Activated CD4-positive, alpha-beta T cell treated with anti-CD3 and anti-CD28 coated beads, Interleukin-2, amount 10 ng/mL, durations not matched to agents 24 days and 14 days (primary cell): ENCODE measurements around the gene RARRES2. TPM values are rescaled to one million over a fixed set of nuclear protein-coding genes. Genes with fewer than 3 reads are reported as not detected.
"Not testable (repeated sequence)": the region's sequence is repeated elsewhere in the genome, so short reads cannot be mapped to it uniquely, and the experiment has no call there.

Experiments
- DNase-seq: peaks from one replicate; pipeline ENCODE4 v3.0.0; 2022
- H3K27ac Mint-ChIP-seq: one replicate; pipeline ENCODE4 v1.8.0; 2022; ENCODE audit warnings: mild to moderate bottlenecking, mixed read lengths
- H3K27me3 Mint-ChIP-seq: one replicate; pipeline ENCODE4 v1.8.0; 2022; ENCODE audit warnings: mixed read lengths
- H3K36me3 Mint-ChIP-seq: one replicate; pipeline ENCODE4 v1.8.0; 2022; ENCODE audit warnings: low read depth, mild to moderate bottlenecking, mixed read lengths
- H3K4me1 Mint-ChIP-seq: one replicate; pipeline ENCODE4 v1.8.0; 2021; ENCODE audit warnings: mixed read lengths
- H3K4me3 Mint-ChIP-seq: one replicate; pipeline ENCODE4 v1.8.0; 2022; ENCODE audit warnings: mild to moderate bottlenecking, moderate library complexity, mixed read lengths
- H3K9me3 Mint-ChIP-seq: one replicate; pipeline ENCODE4 v1.8.0; 2021; ENCODE audit warnings: mixed read lengths
- intact Hi-C: fragments of 100-400 bp; cut with micrococcal nuclease; formaldehyde crosslinking; loops from one replicate; pipeline ENCODE4 v1.15.1; 2023
- total RNA-seq: library from RNA; stranded (reverse); gene quantifications from 2 replicates; pipeline ENCODE4 v1.2.3, GENCODE V29; 2022

Gene RARRES2
- total RNA-seq, 1 donor from 2014 or later, result not detected

DNA sequence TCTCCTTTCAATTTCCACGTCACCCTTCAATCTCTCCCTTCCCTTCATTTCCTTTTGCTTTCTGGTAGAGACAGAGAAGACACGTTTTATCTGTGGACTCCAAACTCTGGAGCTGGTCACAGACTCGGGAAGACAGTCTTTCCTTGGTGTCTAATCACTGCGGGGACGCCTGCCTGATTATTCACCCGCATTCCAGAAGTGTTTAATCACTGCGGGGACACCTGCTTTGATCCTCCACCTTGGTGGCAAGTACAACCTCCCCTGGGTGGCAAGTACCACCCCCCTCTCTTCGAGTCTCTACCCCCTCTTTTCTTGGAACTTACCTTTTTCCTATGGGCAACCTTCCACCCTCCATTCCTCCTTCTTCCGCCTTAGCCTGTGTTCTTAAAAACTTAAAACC, 33.5 kb downstream of the RARRES2 start:
- Mint-ChIP-seq H3K9me3 (peaks cover 8% of the 10 kb centered on the region), H3K27ac (no peak overlapping the region), H3K4me3 (no peak overlapping the region), H3K4me1 (peaks cover 13% of the 10 kb centered on the region), H3K36me3 (no peaks in the 10 kb centered on the region), H3K27me3 (no peaks in the 10 kb centered on the region)
- DNase-seq, result no peak
- intact Hi-C loops, result no loop called here

- no peak overlapping the region for H3K27ac Mint-ChIP-seq
Measured at GRCh38 chr7:150307129-150307528, 34.3 kb downstream of the RARRES2 start.

DNA sequence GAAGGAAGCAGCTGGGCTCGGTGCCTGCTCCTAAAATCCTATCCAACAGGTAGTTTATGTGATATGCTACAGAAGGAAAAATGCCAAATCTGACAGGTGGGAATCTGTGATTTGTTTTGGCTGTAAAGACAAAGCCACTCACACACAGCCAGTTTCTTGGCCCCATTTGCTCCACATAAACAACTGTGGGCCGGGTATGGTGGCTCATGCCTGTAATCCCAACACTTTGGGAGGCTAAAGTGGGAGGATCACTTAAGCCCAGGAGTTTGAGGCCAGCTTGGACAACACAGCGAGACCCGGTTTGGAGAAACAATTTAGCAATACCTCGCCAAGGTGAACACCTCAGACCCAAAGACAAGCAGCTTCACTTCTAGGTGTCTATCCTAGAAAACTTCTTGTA, 35.1 kb downstream of the RARRES2 start:
- H3K4me1 Mint-ChIP-seq, result peaks cover 13% of the 10 kb centered on the region
- intact Hi-C loops, DNase-seq, H3K36me3 Mint-ChIP-seq, H3K9me3 Mint-ChIP-seq, H3K4me3 Mint-ChIP-seq, H3K27me3 Mint-ChIP-seq, H3K27ac Mint-ChIP-seq: not testable (repeated sequence)

More at GRCh38 chr7:150307129-150307528, 34.3 kb downstream of the RARRES2 start:
- H3K4me1 Mint-ChIP-seq, result peaks cover 13% of the 10 kb centered on the region
- H3K27me3 Mint-ChIP-seq, result no peaks in the 10 kb centered on the region
- no peak overlapping the region for H3K4me3 Mint-ChIP-seq
- DNase-seq, result no peak
- H3K36me3 Mint-ChIP-seq, result no peaks in the 10 kb centered on the region
- H3K9me3 Mint-ChIP-seq, result peaks cover 8% of the 10 kb centered on the region
- intact Hi-C loops, result no loop called here

DNA sequence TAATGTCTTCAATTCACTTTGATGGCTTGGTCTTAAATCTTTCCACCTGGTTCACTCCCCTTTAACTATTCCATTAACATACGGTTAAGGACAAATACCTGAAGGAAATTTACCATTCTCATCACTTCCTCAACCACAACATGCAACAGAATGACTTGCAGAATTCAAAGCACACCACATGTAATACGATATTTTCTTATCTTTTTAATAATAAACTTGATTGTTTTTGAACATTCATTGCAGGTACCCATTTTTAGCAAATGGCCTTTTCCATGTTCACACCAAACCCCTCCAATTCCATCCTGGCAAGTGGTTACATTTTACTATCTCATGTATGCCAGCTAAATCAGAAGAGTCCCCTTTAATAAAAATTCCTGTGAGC, 35.5 kb downstream of the RARRES2 start:
- DNase-seq, H3K27me3 Mint-ChIP-seq, intact Hi-C loops, H3K9me3 Mint-ChIP-seq, H3K4me3 Mint-ChIP-seq, H3K36me3 Mint-ChIP-seq, H3K27ac Mint-ChIP-seq: not testable (repeated sequence)
- H3K4me1 Mint-ChIP-seq, result peaks cover 13% of the 10 kb centered on the region

GRCh38 chr7:150305259-150305902, 36.0 kb downstream of the RARRES2 start:
- H3K36me3 Mint-ChIP-seq, H3K9me3 Mint-ChIP-seq, H3K4me3 Mint-ChIP-seq, H3K27me3 Mint-ChIP-seq, H3K27ac Mint-ChIP-seq, intact Hi-C loops, DNase-seq: not testable (repeated sequence)
- H3K4me1 Mint-ChIP-seq, result peaks cover 13% of the 10 kb centered on the region

- intact Hi-C loops, result not testable (repeated sequence)
Measured at GRCh38 chr7:150304499-150305258, 36.8 kb downstream of the RARRES2 start.

DNA sequence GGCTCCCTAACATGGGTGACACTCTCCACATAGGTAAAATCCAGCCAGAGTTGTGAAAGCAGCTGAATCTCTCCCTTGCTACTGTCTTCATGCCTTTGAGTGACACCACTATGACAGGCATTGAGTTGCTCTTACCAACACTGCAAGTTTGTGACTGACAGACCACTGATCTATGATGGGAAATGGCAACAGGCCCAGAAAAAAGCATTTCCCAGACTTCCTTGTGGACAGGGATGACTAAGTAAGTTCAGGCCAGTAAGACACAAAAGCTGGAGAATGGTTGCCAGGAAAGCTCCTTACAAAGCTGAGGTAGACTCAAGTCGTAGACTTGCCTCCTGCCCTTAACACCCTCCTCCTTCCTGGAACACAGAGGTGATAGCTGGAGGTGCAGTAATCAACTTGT, 38.5 kb downstream of the RARRES2 start:
- H3K4me1 Mint-ChIP-seq, H3K27ac Mint-ChIP-seq, H3K9me3 Mint-ChIP-seq, DNase-seq, H3K36me3 Mint-ChIP-seq, H3K27me3 Mint-ChIP-seq, H3K4me3 Mint-ChIP-seq, intact Hi-C loops: not testable (repeated sequence)

More at GRCh38 chr7:150304499-150305258, 36.8 kb downstream of the RARRES2 start:
- not testable (repeated sequence) for H3K9me3 Mint-ChIP-seq, DNase-seq, H3K27ac Mint-ChIP-seq, H3K4me3 Mint-ChIP-seq, H3K36me3 Mint-ChIP-seq, H3K27me3 Mint-ChIP-seq
- peaks cover 13% of the 10 kb centered on the region for H3K4me1 Mint-ChIP-seq

GRCh38 chr7:150297978-150298377, 43.5 kb downstream of the RARRES2 start:
- H3K4me3 Mint-ChIP-seq, DNase-seq, H3K27ac Mint-ChIP-seq, H3K36me3 Mint-ChIP-seq, intact Hi-C loops, H3K27me3 Mint-ChIP-seq, H3K9me3 Mint-ChIP-seq, H3K4me1 Mint-ChIP-seq: not testable (repeated sequence)

GRCh38 chr7:150296802-150297201, 44.6 kb downstream of the RARRES2 start:
- H3K4me1 Mint-ChIP-seq, H3K4me3 Mint-ChIP-seq, H3K27ac Mint-ChIP-seq, intact Hi-C loops, H3K36me3 Mint-ChIP-seq, H3K9me3 Mint-ChIP-seq, H3K27me3 Mint-ChIP-seq, DNase-seq: not testable (repeated sequence)

DNA sequence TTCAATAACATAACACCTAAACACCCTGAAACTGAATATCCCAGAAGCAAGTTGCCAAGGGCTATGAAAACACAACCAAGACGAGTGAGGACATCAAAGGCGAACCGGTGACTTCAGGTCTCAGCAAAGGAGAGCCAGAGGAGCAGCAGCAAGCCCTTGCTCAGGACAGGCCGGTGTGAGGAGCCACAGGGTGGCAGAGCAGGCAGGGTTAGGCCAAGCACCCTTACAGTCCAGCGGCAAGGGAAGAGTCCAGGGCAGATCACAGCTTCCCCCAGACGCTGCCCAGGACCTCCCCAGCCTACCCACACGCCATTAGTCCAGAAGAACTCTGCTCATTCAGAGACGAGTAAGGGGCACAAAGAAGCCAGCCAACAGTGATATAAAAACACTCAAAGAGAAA, 45.8 kb downstream of the RARRES2 start:
- H3K9me3 Mint-ChIP-seq, DNase-seq, H3K27me3 Mint-ChIP-seq, intact Hi-C loops, H3K27ac Mint-ChIP-seq, H3K4me3 Mint-ChIP-seq, H3K36me3 Mint-ChIP-seq, H3K4me1 Mint-ChIP-seq: not testable (repeated sequence)

DNA sequence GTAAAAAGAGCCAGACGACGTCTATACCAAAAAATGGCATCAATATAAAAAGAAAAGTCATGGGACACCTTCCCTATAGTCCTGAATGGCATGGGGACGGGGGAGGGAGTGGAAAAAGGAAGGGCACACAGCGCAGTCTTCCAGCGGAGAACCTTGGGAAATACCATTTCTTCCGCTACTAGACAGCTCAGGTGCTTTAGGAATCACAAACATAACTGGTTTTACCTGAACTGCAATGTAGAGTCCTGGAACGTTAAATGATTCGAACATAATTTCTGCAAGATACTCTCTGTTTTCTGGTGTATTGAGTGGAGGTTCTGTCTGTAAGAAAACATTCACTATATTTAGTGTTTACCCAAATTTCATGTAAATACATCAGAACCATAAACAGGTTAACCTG, 46.4 kb downstream of the RARRES2 start:
- H3K4me1 Mint-ChIP-seq, H3K9me3 Mint-ChIP-seq, H3K4me3 Mint-ChIP-seq, DNase-seq, H3K36me3 Mint-ChIP-seq, H3K27ac Mint-ChIP-seq, H3K27me3 Mint-ChIP-seq, intact Hi-C loops: not testable (repeated sequence)

- DNase-seq, H3K36me3 Mint-ChIP-seq, H3K27ac Mint-ChIP-seq, H3K4me1 Mint-ChIP-seq, H3K9me3 Mint-ChIP-seq, H3K4me3 Mint-ChIP-seq, H3K27me3 Mint-ChIP-seq, intact Hi-C loops: not testable (repeated sequence)
Measured at GRCh38 chr7:150290317-150290716, 51.1 kb downstream of the RARRES2 start.

DNA sequence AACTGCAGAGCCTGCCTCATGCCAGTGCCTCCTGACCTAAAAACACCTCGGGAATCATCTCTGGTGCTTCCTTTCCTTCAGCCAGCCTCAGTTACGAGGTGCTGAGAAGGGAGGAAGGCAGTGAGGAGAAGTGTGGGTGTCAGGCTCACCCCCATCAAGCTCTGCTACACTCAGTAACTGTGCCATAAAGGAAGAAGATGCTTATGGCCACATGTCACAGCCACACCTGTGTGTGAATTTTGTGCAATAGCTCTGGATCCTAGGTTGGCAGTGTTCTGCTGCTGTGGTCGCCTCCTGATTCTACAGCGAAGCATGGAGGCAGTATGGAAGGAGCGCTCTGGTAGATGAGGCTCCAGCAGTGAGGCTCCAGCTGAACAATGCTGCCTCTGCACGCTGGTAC, 52.6 kb downstream of the RARRES2 start:
- intact Hi-C loops, result loop anchor here (5.0 to 10.0 kb wide), 2 partner anchors 33 to 466 kb away; partner anchors contain the start of genes ACTR3C and LRRC61
- H3K27me3 Mint-ChIP-seq, result not testable (repeated sequence)

More for the DNA sequence above, 52.6 kb downstream of the RARRES2 start:
- H3K27ac Mint-ChIP-seq, result peak overlapping the region; percentile 20
- not testable (repeated sequence) for H3K4me1 Mint-ChIP-seq, H3K36me3 Mint-ChIP-seq, H3K9me3 Mint-ChIP-seq, H3K4me3 Mint-ChIP-seq, DNase-seq
